Measurements from ENCODE around the gene HES6. TPM values are rescaled to one million over a fixed set of nuclear protein-coding genes. Genes with fewer than 3 reads are reported as not detected.
"Not testable (repeated sequence)": the region's sequence is repeated elsewhere in the genome, so short reads cannot be mapped to it uniquely, and the experiment has no call there.

HES6 gene
- polyA plus RNA-seq, 3 donors, result 5.3 to 8.7 (median 6.4) TPM

DNA sequence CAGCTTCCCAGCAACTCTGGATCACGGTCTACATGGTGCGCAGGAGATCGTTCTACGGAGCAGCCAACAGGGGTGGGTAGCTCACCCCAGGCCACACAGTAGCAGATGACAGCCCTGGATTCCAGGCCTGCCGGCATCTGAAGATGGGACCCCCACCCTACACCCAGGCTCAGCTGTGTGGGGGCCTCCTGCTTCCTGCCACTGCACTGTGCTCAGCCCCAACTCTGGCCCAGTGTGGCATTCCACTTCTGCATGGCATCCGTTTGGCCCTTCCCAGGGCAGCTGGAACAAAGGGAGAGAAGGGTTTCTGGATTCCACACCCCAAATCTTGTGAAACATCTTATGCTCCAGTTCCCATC is 39.5 kb upstream of the HES6 start:
- DNase-seq (ENCODE audit: extremely low read depth in 1 of 11, low read depth in 9 of 11, low spot score in 4 of 11), result no peak

DNA sequence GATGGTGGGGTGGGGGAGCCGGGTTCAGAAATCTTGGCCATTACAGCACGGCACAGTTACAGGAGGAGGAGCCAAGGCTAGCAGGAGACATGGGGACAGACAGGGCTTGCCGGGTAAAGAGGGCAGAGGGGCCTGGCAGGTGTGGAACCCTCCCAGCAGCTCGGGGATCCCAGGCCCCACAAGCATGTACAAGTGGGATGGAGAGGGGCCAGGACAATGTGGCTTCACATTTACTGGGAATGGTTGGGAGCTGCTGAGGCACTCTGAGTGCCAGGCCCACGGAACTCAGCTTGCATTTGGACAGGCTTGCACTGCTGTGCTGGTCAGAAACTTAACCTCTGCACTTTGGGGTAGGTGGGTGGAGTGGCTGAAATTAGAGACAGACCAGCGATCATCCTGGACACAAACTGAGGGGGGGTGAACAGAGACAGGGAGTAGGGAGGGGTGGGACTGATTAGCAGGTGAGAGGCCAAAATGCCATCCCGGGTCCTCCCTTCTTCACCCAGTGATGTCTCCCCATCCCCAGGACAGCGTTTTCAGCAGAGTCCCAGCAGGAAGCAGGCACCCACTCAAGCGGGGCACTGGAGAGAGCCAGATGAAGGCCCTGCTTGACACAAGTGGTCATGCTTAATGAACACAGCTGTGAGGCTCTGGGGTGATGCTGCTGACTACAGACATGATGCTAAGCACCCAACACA is 38.9 kb upstream of the HES6 start:
- no peak for DNase-seq (ENCODE audit: extremely low read depth in 1 of 11, low read depth in 9 of 11, low spot score in 4 of 11)

DNA sequence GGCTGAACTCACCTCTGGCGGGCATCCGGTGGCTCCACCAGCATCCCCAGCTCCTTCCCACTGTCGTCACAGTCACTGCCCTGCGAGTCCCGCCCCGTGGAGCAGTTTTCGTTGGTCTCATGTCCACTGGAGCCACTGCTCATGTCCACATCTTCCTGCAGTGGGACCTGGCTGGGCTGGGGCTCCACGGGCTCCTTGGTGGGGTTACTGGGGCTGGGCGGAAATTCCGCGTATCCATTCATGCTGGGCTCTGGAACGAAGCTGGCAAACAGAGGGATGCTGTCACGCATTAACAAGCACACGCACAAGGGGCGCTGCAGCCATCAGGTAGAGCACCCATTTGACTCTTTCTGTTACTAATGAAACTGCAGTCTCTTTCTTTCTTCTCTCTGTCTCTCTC is 37.9 kb upstream of the HES6 start:
- no peak for DNase-seq (ENCODE audit: extremely low read depth in 1 of 11, low read depth in 9 of 11, low spot score in 4 of 11)

DNA sequence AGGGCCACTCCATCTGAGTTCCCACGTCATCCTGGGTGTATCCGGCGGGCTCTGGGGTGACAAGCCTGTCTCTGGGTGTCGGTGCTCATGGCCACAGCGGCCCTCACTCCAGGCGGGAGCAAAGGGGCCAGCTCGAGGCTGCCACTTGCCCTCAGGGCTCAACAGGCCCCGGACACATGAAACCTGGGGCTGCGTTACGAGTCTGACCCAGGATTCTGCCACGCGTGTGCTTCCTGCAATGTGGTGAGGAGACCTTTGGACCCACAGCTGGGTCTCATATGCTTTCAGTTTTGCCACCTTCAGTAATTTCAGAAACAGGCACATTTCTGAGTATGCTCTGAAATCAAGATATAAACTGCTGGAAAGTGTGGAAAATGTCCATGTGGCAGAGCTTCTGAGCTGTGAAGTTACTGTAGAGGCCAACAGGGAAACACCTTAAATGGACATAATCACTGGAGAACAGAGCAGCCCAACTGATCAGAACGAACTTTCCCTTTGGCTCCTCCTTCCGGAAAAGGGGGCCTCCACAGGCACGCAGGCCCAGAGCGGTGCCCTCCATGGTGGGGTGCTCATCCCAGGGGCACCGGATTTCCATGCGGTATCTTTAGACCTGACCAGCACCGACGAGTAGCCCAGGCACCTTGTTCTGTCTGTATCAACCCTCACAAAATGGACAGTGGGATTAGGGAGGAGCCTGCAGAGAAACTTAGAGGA is 34.5 kb upstream of the HES6 start:
- DNase-seq (ENCODE audit: extremely low read depth in 1 of 11, low read depth in 9 of 11, low spot score in 4 of 11), result no peak

DNA sequence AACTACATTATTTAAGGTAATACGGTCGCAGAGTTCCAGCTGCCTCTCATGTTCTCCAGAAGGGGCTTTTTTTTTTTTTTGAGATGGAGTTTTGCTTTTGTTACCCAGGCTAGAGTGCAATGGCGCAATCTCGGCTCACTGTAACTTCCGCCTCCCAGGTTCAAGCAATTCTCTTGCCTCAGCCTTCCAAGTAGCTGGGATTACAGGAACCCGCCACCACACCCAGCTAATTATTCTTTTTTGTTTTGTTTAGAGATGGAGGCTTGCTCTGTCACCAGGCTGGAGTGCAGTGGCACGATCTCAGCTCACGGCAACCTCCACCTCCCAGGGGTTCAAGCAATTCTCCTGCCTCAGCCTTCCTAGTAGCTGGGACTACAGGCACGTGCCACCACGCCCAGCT is 33.6 kb upstream of the HES6 start:
- not testable (repeated sequence) for DNase-seq (ENCODE audit: extremely low read depth in 1 of 11, low read depth in 9 of 11, low spot score in 4 of 11)

DNA sequence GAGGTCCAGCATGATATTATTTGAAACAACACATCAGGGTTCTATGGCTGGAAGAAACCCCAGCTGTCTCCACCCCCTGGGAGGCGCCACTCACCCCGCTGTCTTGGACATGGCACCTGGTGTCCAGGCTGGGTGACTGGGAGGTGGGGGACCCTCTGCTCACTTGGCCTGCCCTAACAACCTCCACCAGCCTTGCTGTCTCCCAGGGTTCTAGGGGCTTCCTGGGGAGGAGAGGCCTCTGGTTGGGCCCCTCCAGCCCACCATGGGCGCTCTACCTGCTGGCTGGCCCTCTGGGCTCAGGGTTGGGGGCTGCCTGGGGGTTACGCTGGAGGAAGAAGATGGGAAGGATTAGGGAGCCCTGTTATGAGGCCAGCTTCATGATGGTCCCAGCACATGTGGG is 32.3 kb upstream of the HES6 start:
- DNase-seq (ENCODE audit: extremely low read depth in 1 of 11, low read depth in 9 of 11, low spot score in 4 of 11), result no peak

DNA sequence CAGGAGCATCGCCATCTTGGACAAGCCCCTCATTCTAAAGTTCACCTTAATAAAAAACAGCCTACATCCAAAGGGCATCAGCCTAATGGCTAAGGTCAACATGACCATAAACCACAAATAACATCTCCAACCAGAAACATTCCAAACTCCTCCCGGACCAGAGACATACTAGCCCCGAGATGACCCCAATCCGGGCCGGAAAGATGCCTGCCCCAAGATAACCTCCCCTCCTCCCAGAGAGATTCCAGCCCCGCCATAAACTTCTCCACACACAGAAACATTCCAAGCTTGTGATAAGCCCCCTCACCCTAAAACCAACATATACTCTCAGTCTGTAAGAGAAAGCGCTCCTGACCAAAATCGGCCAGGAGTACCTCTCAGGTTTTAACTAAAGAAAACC is 31.8 kb upstream of the HES6 start:
- not testable (repeated sequence) for DNase-seq (ENCODE audit: extremely low read depth in 1 of 11, low read depth in 9 of 11, low spot score in 4 of 11)

DNA sequence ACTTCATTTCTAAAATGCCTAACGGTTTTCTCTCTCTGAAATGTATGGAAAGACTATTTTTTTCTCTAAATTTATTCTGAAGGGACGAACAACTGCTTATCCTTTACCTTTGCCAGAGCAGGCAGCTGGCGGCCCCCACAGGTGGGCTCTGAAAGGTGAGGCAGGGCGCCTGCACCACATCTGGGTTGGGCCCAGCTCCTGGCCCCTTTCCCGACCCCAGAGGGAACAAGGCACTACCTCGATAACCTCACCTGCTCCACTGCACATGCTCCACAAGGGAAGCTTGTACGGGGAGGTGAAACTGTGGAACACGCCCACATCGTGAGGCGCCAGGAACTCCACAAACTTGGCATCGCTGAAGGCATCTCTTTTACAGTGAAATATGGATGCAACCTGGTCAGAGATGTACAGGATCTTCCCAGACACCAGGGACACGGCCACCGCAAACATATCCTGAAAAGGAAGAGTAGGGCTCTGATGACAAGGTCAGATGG is 31.3 kb upstream of the HES6 start:
- DNase-seq (ENCODE audit: extremely low read depth in 1 of 11, low read depth in 9 of 11, low spot score in 4 of 11), result no peak

DNA sequence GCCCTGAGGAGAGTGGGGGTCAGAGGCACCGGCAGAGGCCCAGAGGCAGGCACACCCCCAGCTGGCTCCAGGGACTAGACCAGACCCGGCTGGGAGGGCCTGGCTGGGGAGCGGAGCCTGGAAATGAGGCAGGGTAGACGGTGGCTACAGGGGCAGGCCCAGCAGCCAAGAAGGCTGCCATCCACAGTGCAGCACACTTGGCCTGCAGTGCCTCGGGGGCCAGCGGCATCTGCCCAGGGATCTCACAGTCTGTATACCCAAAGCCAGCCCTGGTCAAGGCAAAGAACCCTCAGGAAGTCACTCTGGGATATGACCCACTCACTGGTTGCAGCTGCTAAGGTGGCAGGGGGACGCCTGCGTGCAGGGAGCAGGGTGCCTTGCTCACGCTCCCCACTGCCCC is 30.8 kb upstream of the HES6 start:
- DNase-seq (ENCODE audit: extremely low read depth in 1 of 11, low read depth in 9 of 11, low spot score in 4 of 11), result no peak

DNA sequence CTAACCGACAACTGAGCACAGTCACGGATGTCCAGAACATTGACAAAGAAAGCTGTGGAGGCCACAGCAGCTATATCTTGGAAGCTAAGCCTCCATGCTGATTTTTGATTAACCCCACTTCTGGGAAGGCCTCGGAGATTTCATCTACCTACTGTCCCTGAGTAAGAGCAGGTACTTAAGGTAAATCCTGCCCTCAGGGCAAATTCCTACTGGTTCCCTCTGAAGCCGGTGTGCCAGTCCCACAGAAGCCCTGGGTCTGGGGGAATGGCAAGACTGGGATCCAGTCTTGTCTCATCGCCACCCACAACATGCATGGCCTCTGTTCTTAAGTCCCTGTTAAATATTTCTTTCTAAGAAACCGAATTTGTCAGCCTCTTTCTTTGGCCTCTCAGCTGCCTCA is 29.9 kb upstream of the HES6 start:
- no peak for DNase-seq (ENCODE audit: extremely low read depth in 1 of 11, low read depth in 9 of 11, low spot score in 4 of 11)

DNA sequence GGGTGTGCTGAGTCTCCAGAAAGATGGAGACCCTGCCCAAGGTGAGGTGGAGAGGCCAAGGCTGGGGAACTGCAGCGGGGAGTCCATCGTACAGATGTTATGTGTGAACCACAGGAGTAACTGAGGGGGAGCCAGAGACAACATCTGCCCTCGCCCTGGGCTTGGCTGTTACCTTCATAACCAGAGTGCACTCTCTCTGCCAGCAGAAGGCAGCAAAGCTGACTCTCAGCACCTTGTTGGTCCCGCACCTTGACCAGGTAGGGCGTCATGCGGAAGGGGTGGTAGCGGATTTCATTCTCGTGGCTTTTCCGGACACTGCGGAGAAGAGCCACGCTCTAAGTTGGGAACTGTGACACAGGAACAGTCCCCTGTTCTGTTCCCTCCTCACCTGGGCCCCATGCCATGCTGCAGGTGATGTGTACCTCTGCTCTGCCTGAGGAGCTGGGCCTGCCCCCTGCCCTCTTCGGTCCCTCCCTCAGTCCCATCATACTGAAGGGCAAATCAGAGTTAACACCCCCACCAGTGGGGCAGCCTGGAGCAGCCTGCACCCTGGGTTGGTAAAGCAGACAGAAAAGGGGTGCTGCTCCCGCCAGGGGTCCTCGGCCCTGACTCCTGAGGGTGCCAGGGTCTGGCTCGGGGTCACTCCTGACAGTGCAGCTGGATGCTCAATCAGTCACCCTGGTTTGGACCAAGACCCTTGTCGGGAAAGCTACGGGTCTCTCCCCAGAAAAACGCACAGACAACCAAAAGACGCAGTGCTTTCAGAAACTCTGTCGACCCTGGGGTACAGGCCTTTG is 28.2 kb upstream of the HES6 start:
- no peak for DNase-seq (ENCODE audit: extremely low read depth in 1 of 11, low read depth in 9 of 11, low spot score in 4 of 11)

DNA sequence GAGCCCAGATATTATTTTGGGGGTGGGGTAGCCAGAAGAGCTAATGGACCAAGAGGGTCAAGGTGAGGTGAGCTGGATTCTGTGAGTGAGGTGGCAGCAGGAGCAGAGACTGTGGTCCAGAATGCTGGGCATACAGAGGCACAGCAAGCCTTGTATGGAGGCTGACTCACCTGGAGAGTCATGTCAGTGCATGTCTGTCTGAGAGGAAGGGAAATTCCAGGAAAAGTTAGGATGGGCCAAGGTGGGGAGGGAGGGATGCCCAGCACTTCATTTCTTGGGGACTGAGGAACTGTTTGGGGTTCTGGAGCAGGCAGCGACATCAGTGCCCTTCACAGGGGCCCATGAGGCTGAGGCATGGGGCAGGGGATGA is 27.5 kb upstream of the HES6 start:
- DNase-seq (ENCODE audit: extremely low read depth in 1 of 11, low read depth in 9 of 11, low spot score in 4 of 11), result no peak

DNA sequence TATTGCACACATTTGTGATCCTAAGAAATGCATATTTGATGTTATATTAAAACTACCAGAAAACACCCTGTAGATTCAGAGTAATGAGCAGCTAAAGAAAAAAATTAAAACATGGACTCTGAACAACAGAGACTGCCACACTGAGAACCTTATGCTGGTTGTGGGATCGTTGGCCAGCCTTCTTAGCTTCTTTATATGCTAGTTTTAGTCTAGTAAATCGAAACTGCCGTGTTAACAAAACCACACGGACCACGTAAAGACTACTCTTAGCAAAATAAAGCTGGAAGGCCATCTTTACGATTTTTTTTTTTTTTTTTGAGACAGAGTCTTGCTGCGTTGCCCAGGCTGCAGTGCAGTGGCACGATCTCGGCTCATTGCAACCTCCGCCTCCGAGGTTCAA is 25.8 kb upstream of the HES6 start:
- DNase-seq (ENCODE audit: extremely low read depth in 1 of 11, low read depth in 9 of 11, low spot score in 4 of 11), result no peak

DNA sequence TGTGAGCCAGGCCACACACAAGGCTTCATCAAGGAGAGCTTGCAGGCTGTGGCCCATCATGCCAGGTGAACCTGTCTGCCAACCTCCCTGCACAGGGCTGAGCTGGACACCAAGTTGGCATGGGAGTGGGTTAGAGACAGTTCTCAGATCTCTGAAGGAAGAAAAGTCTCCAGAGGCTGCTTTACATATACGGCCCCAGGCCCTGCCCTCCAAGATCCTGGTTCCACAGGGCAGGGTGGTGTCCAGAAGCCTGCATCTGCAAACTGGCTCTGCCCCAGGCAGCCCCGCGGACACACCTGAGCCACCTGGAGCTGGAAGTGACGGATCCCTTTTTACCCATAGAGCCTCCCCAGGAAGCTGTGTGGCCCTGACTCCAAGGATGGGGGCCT is 24.2 kb upstream of the HES6 start:
- no peak for DNase-seq (ENCODE audit: extremely low read depth in 1 of 11, low read depth in 9 of 11, low spot score in 4 of 11)

DNA sequence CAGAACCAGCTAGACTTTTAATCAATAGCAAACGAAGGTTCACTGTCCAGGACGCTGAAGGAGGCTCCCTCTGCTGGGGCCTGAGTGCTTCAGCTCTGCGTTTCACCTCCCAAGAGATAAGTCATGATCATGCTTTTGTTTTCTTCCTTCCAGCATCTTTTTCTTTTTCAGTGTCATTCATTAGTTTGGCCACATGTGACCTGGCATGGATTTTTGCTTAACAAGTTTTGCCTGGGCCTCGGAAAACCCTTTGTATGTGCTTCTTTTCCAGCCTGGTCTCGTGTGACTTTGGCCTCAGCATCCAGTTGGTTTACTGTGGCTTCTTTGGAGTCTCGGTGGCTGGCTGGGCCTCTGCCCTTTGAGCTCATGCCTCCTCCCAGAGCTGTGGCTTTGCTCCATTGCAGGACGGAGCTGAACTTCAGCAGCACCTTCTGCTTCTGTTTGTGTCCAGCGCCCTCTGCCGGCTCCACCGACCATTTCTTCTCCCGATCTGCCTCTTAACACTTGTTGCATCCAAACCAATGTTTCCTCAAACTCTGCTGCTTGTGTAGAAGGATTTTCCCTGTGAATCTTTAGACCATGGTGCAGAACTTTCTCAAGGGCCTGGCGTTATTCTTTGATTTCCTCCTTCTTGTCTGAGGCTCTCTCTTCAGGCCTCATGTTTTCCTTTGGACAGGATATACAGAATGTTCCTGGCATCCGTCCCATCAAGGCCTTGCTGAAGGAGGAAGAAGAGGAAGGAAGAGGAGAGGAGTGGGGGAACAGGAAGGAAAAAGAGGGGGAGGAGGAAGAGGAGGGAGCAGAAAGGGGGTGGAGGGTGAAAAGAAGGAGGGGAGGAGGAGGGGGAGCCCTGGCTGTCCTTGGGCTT is 23.6 kb upstream of the HES6 start:
- DNase-seq (ENCODE audit: extremely low read depth in 1 of 11, low read depth in 9 of 11, low spot score in 4 of 11), result peak in 9 of 11 donors; percentile 75 to 88 (median 85)

DNA sequence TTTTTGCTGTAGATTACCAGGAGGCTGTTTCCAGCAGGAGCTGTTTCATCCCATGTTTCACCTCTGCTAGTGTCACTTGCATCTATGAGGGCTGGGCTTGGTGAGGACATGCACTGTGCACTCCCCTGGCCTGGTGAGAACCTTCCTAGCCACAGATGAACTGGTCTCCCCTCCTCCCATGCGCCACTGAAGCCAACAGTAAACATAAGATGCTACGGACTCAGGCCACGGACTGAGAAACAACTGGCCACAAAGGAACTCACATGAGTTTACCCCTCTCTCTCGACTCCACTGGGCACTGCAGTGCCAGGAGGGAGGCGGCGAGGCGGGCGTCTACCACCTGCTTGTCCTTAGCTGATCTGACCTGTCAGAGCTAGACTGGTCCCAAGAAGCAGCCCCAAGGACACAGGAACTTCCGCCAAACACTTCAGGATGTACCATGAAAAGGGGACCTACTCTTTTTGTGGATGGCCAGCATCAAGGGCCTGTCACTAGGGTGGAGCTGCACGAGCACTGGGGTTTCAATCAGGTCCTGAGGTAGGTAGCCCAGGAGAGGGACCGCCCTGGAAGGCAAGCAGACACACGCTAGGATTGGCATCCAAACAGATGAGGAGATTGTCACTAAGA is 22.8 kb upstream of the HES6 start:
- no peak for DNase-seq (ENCODE audit: extremely low read depth in 1 of 11, low read depth in 9 of 11, low spot score in 4 of 11)

DNA sequence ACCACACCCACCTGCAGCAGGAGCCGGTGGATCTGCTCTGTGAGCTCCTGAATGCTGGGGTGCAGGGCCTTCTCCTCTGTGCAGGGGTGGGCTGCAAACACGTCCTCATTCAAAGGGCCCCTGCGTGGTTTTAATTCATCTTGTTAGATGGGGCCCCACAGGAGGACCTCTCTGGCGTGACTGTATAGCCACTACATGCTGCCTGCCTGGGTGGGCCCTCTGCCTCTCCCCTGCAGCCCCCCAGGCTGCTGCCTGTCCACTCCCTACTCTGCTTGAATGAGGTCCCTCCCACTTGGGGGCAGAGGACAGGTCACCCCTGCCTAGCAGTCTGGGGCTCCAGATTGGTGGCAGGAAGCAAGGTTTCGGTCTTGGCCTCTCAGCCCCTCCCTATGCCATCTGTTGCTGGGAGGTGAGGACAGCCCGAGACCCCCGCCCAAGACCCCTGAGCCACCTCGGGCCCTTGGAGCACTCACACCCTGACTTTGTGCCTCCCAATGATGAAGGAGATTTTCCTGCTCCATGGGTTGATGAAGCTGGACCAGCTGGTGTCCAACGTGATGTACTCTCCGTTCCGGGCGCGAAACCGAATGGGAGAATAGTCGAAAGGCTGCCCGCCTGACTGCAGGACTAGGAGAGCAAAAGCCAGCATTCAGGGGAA is 22.0 kb upstream of the HES6 start:
- DNase-seq (ENCODE audit: extremely low read depth in 1 of 11, low read depth in 9 of 11, low spot score in 4 of 11), result no peak

DNA sequence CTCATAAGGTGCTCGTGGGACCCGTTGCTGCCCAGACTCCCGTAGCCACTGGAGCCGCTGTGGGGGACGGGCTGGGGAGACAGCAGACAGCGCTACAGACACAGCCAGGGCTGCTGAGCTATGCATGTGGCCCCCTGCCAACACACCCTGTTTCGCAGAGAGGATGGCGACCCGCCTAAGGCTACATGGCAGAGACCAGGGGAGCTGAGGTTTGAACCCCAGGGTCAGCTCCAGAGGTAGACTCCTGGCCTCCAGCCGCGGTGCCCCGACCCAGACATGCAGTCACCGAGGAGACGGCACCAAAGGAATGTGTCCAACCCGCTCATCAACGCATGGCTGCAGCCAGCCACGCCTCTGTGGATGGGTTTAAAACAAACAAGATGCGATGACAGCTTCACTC is 21.0 kb upstream of the HES6 start:
- no peak for DNase-seq (ENCODE audit: extremely low read depth in 1 of 11, low read depth in 9 of 11, low spot score in 4 of 11)
